OCI-LY7 (cell line): Measurements from ENCODE around the gene LSR. TPM values are rescaled to one million over a fixed set of nuclear protein-coding genes. Genes with fewer than 3 reads are reported as not detected.
"Not testable (repeated sequence)": the region's sequence is repeated elsewhere in the genome, so short reads cannot be mapped to it uniquely, and the experiment has no call there.

Experiments used
- BruUV-seq: library from RNA; stranded (reverse); fragments of 400-500 nt; replicated peaks from 2 replicates; lab custom pipeline; 2021; lab: Mats Ljungman, UMichigan
- CTCF ChIA-PET: fragments of 300-600 bp; sonication (Branson Sonifier 250); formaldehyde crosslinking; loops from one replicate; lab custom pipeline; 2022; ENCODE audit warnings: antibody characterized with exemption; ENCODE audit not compliant: unreplicated experiment; lab: Charles Lee
- POLR2A ChIA-PET: fragments of 300-600 bp; sonication (Branson Sonifier 250); formaldehyde crosslinking; loops from one replicate; lab custom pipeline; 2022; ENCODE audit warnings: antibody characterized with exemption; lab: Charles Lee
- DNase-seq: peaks from one replicate; pipeline ENCODE4 v3.0.0-alpha.2; 2015; ENCODE audit warnings: low spot score
- H2AFZ ChIP-seq: fragments of 200-600 bp; sonication (generic), shearing (Covaris generic); 2 replicates; pipeline ENCODE4 v1.6.1; 2014; ENCODE audit warnings: mild to moderate bottlenecking, antibody characterized with exemption, low read length, moderate library complexity
- H3K27ac ChIP-seq: fragments of 200-600 bp; sonication (generic); 2 replicates; pipeline ENCODE4 v1.5.1; 2014; ENCODE audit warnings: mixed run types, low read depth, mild to moderate bottlenecking, moderate library complexity, low read length, inconsistent platforms; ENCODE audit not compliant: poor library complexity, severe bottlenecking
- H3K36me3 ChIP-seq: fragments of 200-600 bp; sonication (generic); 2 replicates; pipeline ENCODE4 v1.6.1; 2014; ENCODE audit warnings: mild to moderate bottlenecking, antibody characterized with exemption, low read length, moderate library complexity, mixed read lengths; ENCODE audit not compliant: insufficient read depth
- H3K4me1 ChIP-seq: fragments of 200-600 bp; sonication (generic); 2 replicates; pipeline ENCODE4 v1.5.1; 2014; ENCODE audit warnings: mild to moderate bottlenecking, low read length; ENCODE audit not compliant: insufficient read depth, poor library complexity, severe bottlenecking
- H3K4me2 ChIP-seq: fragments of 200-600 bp; sonication (generic); 2 replicates; pipeline ENCODE4 v1.6.1; 2014; ENCODE audit warnings: mild to moderate bottlenecking, low read length
- H3K4me3 ChIP-seq: fragments of 200-600 bp; sonication (generic); 2 replicates; pipeline ENCODE4 v1.5.1; 2014; ENCODE audit warnings: mild to moderate bottlenecking, low read depth, low read length; ENCODE audit not compliant: poor library complexity, severe bottlenecking
- H3K79me2 ChIP-seq: fragments of 200-600 bp; sonication (generic); 2 replicates; pipeline ENCODE4 v1.6.1; 2016; ENCODE audit warnings: low read depth, mild to moderate bottlenecking, low read length, moderate library complexity, mixed read lengths; ENCODE audit not compliant: insufficient read depth
- H3K9me2 ChIP-seq: fragments of 200-600 bp; sonication (generic); 2 replicates; pipeline ENCODE4 v1.6.1; 2016; ENCODE audit warnings: mild to moderate bottlenecking, low read length, mixed read lengths; ENCODE audit not compliant: insufficient read depth
- H3K9me3 ChIP-seq: fragments of 200-600 bp; sonication (generic); 2 replicates; pipeline ENCODE4 v1.6.1; 2014; ENCODE audit warnings: mild to moderate bottlenecking, mixed run types, low read length, mixed read lengths
- H4K20me1 ChIP-seq: fragments of 200-600 bp; sonication (generic); 2 replicates; pipeline ENCODE4 v1.6.1; 2014; ENCODE audit warnings: mild to moderate bottlenecking, antibody characterized with exemption, low read length, moderate library complexity, mixed read lengths; ENCODE audit not compliant: insufficient read depth
- CTCF ChIP-seq: fragments of 200-600 bp; sonication (generic); conservative IDR thresholded peaks from 2 replicates; pipeline ENCODE4 v1.5.1; 2014; ENCODE audit warnings: mild to moderate bottlenecking, antibody characterized with exemption, low read length, moderate library complexity, mixed read lengths
- EZH2phosphoT487 ChIP-seq: fragments of 200-600 bp; sonication (generic); IDR thresholded peaks from 2 replicates; pipeline ENCODE4 v1.6.1; 2018; ENCODE audit warnings: low read depth, borderline replicate concordance, mild to moderate bottlenecking, mixed run types, antibody characterized with exemption, low read length, moderate library complexity, mixed read lengths
- intact Hi-C: fragments of 100-400 bp; cut with micrococcal nuclease; formaldehyde crosslinking; loops from one replicate; pipeline ENCODE4 v1.10.0; 2022; ENCODE audit not compliant: unreplicated experiment
- total RNA-seq, 2 experiments: library from RNA; depleted of rRNA in 1 of 2; stranded (reverse); fragments of >200 nt in 1 of 2; shearing (Covaris generic) in 1 of 2; gene quantifications; 2 replicates each; pipeline ENCODE4 v1.2.3, GENCODE V29; 2014 to 2022

LSR gene
- total RNA-seq, 2 experiments from 2014 or later: 15.0 to 33.6 TPM

GRCh38 chr19:35217649-35217990 is 31.2 kb upstream of the LSR start:
- Histone ChIP-seq H3K9me3 (peaks cover 16% of the 10 kb centered on the region; the same call in 1 of the 2 replicates), H3K36me3 (no peaks in the 10 kb centered on the region), H3K4me1 (peaks cover 55% of the 10 kb centered on the region), H4K20me1 (no peaks in the 10 kb centered on the region), H3K9me2 (no peaks in the 10 kb centered on the region), H3K4me3 (no peak overlapping the region), H3K79me2 (no peaks in the 10 kb centered on the region), H3K4me2 (no peak overlapping the region), H2AFZ (no peak overlapping the region), H3K27ac (no peak overlapping the region)
- ChIA-PET POLR2A (interaction anchor here (3.3 kb wide), 1 partner anchor 75 kb away, joined by 25 read pairs; the partner anchor contains the start of gene FXYD7), CTCF (interaction anchor here (0.9 to 1.3 kb wide), 2 partner anchors 76 to 151 kb away, joined by 3 to 8 read pairs; no protein-coding TSS in a partner anchor)
- no TSS peak for BruUV-seq
- intact Hi-C loops: loop anchor here (1.0 to 2.0 kb wide), 3 partner anchors 76 to 151 kb away; no protein-coding TSS in a partner anchor
- TF ChIP-seq EZH2phosphoT487 (no peak), CTCF (no peak)
- no peak for DNase-seq

- no TSS peak for BruUV-seq
- H3K4me1 ChIP-seq: peaks cover 45% of the 10 kb centered on the region
- H3K36me3 ChIP-seq: no peaks in the 10 kb centered on the region
- peaks cover 16% of the 10 kb centered on the region; the same call in 1 of the 2 replicates for H3K9me3 ChIP-seq
- H4K20me1 ChIP-seq: no peaks in the 10 kb centered on the region
- TF ChIP-seq EZH2phosphoT487 (no peak), CTCF (no peak)
- H3K79me2 ChIP-seq: no peaks in the 10 kb centered on the region
- H3K27ac ChIP-seq: no peak overlapping the region
- H3K9me2 ChIP-seq: no peaks in the 10 kb centered on the region
- POLR2A ChIA-PET: interaction anchor here (0.5 kb wide), 1 partner anchor 138 kb away, joined by 4 read pairs; no protein-coding TSS in a partner anchor
- no peak for DNase-seq
- H3K4me3 ChIP-seq: no peak overlapping the region
- H2AFZ ChIP-seq: no peak overlapping the region
- H3K4me2 ChIP-seq: no peak overlapping the region
- CTCF ChIA-PET: no interaction called here
- intact Hi-C loops: no loop called here
These were observed 29.8 kb upstream of the LSR start for GRCh38 chr19:35219008-35219407.

- intact Hi-C loops: no loop called here
- Histone ChIP-seq H3K4me3 (no peak overlapping the region), H3K4me2 (no peak overlapping the region), H3K36me3 (no peaks in the 10 kb centered on the region), H3K27ac (no peak overlapping the region), H3K9me3 (peaks cover 16% of the 10 kb centered on the region; the same call in 1 of the 2 replicates), H2AFZ (peak overlapping the region; percentile 60; the same call in 1 of the 2 replicates), H3K79me2 (no peaks in the 10 kb centered on the region), H3K4me1 (peaks cover 37% of the 10 kb centered on the region), H3K9me2 (no peaks in the 10 kb centered on the region), H4K20me1 (no peaks in the 10 kb centered on the region)
- DNase-seq: no peak
- no peak for TF ChIP-seq EZH2phosphoT487
- no peak for TF ChIP-seq CTCF
- no TSS peak for BruUV-seq
- ChIA-PET CTCF (no interaction called here), POLR2A (no interaction called here)
These were observed 28.4 kb upstream of the LSR start for GRCh38 chr19:35220315-35220921.

- H4K20me1 ChIP-seq, BruUV-seq, H3K9me2 ChIP-seq, H3K4me2 ChIP-seq, CTCF ChIA-PET, H3K4me3 ChIP-seq, H3K27ac ChIP-seq, intact Hi-C loops, H3K36me3 ChIP-seq, POLR2A ChIA-PET, H3K79me2 ChIP-seq, DNase-seq: not testable (repeated sequence)
- Histone ChIP-seq H2AFZ (peak overlapping the region; percentile 60; the same call in 1 of the 2 replicates), H3K9me3 (peaks cover 16% of the 10 kb centered on the region; the same call in 1 of the 2 replicates), H3K4me1 (peaks cover 33% of the 10 kb centered on the region)
These were observed 27.7 kb upstream of the LSR start for GRCh38 chr19:35220973-35221590.
